HG03045 (cell line): ENCODE data around the gene CHST15.

Experiments
- ATAC-seq: cut with Tn5 transposase; IDR thresholded peaks from one replicate; pipeline ENCODE4 v1.9.1; 2021; ENCODE audit warnings: mild to moderate bottlenecking, moderate library complexity; ENCODE audit not compliant: unreplicated experiment

Gene CHST15, protein sequence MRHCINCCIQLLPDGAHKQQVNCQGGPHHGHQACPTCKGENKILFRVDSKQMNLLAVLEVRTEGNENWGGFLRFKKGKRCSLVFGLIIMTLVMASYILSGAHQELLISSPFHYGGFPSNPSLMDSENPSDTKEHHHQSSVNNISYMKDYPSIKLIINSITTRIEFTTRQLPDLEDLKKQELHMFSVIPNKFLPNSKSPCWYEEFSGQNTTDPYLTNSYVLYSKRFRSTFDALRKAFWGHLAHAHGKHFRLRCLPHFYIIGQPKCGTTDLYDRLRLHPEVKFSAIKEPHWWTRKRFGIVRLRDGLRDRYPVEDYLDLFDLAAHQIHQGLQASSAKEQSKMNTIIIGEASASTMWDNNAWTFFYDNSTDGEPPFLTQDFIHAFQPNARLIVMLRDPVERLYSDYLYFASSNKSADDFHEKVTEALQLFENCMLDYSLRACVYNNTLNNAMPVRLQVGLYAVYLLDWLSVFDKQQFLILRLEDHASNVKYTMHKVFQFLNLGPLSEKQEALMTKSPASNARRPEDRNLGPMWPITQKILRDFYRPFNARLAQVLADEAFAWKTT

GRCh38 chr10:124092860-124093773 lies at the start of gene CHST15:
TSS of gene CHST15 (minus strand) at chr10:124093598. CDS start at chr10:124046212, 47,386 bp downstream.
- ATAC-seq = no peak

GRCh38 chr10:124142960-124143359 lies 49.6 kb upstream of the CHST15 start:
- no peak for ATAC-seq

DNA sequence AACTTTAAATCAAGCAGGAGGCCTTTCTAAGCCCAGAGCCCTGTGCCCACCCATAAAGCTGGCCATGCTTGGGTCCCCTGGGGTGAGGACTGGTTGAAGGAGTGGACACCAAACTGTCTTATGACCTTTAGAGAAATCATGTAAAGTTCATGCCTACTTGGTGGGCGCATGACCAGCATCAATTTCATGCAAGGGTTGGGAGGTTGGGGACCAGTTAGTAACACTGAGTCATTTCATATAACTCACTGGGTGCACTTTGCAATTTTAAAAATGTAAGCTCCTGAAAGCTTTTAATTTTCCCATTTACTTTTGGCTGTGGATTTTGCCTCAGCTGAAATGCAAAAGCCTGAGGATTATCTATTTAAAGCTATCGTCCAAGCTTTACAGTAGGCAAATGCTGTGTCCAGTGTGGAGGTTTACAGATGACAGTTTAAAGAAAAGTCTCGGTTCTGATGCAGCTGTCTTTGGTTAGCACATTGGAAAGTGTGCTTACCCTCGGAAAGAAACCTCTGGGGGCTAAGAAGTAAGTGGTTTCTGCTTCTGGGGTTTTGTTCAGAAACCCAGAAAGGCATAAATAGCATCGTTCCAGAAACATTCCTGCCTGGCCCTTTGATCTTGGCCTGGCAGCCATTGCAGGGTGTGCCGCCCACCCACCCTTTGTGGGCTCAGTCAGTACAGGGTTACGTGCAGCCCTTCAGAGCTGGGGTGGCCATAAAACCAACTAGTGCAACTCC lies 48.8 kb upstream of the CHST15 start:
- ATAC-seq = no peak

DNA sequence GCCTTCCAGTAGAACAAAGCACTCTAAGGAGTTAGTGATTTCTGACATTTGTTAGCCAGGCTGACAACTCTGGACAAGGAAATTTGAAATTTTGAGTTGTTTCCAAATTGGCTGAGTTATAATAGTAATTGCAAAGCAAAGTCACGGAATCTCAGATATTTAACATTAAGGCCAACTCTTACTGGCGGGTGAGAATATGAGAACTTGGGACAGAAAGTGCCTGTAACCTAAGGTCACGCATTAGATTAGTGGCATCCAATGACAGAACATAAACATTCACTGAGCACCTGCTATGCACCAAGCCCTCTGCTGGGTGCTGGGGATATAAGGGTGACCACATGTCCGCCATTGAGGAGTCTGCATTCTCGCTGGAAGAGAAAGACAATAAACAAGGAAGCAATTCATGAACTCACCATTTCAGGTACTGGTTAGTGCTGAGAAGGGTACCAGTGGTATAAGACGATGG lies 45.5 kb upstream of the CHST15 start:
- ATAC-seq = no peak

DNA sequence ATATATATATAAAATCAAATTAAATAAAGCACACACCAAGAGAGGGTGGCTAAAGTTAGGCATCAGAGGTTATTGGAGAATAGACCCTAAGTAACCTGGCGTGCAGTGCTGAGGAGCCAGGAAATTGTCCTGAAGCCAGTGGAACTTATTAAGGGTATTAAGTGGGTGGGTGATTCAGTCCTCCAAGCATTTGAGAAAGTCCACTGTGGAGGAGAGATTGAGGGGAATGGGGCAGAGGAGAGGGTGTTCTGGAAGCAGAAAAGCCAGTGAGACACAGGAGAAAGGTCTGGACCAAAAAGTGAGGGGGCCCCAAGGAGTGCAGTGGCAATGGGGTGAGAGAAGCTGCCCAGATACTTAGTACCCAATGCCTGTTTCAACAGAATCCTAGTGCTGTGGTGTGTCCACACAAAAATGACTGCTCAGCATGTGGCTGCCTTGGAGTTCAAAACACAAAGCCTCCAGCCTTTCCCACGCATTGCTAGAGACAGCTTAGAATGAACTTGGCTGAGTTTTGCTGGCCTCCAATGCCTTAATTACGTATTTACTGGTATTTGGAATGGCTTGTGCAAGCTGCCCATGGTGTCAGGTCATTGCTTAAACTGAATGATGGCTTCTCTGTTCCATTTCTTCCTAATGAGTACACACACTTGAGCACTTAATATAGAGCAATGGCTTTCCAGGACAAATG lies 44.9 kb upstream of the CHST15 start:
- no peak for ATAC-seq

DNA sequence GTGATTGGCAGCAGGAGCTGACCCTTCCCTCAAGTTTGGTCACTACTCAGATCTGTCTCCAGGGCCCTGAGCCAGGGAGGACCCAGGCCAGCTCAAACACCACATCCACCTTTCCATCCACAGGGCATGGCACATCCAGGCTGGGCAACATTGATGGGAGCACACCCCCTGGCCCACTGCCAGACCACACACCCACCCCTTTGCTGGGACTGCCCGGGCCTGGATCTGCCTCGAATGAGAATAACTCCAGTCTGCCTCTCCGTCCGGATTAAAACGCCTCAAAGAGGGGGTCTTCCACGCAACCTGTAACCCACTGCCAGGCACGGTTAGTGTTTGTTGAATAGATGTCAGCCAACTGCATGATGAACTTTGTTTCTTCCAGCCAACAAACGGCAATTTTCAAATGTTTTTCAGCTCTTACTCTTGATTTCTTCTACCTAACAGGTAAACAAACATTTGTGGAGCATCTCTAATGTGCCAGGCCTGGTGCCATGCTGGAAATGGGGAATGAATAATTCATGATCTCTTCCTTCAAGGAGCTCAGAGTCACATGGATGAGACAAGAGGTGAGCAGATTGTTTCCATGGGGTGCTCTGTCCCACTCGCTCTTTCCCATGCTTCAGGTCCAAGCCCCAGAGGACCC lies 41.0 kb upstream of the CHST15 start:
- no peak for ATAC-seq

DNA sequence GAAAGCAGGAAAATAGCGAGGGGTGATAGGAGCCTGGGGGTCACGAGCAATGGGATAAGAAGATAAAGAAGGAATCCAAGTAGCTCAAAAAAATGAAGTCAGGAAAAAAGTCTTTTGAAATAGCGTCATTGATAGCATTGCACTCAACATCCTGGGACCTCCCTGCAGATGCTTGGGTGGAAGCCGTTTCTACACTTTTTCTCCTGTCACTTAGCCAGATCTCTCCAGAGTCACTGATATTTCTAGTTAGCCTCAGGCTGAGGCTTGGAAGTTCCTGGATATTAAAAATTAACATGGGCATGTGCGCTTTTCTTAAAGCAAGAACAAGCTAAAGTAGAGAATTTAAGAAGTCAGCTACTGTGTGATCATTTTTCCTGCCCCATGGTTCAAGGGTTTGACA lies 39.5 kb upstream of the CHST15 start:
- no peak for ATAC-seq

- no peak for ATAC-seq
Observed at GRCh38 chr10:124132306-124132705, 38.9 kb upstream of the CHST15 start.

DNA sequence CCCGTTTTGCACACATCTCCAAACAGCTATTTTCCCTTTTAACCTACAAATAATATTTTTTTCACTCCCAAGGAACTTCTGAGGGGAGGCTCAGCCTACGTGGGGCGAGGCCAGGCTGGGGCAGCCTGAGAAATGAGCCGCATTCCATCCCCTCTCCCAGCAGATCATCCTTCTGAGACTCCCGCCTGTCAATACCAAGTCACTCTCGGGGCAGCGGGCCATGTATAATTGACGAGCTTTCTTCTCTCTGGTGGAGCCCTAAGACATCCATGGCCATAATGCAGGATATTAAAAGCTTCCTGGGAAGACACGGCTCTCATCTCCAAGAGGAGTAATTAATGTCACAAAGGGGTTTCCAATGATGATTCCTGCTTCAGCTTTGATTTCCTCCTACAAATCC lies 37.8 kb upstream of the CHST15 start:
- ATAC-seq = no peak

- ATAC-seq = no peak
Observed at GRCh38 chr10:124130198-124130900, 37.0 kb upstream of the CHST15 start.

- ATAC-seq = no peak
Observed at GRCh38 chr10:124129471-124129870, 36.1 kb upstream of the CHST15 start.

DNA sequence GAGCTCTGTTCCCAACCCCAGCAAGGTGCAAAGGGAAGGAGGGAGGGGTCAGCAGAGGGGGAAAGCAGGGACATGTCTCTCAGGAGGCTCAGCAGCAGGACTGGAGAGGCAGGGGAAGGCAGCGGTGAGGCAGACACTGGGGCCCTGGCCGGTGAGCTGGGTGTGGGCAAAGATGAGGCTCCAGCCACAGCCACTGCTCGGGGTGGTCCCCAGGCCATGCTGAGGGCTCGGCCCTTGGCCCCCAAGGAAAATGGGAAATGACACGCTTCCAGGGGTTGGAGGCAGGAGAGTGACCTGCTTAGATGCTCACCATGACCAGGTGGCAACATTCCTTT lies 35.4 kb upstream of the CHST15 start:
- ATAC-seq = no peak

GRCh38 chr10:124127965-124128810 lies 34.8 kb upstream of the CHST15 start:
- no peak for ATAC-seq

DNA sequence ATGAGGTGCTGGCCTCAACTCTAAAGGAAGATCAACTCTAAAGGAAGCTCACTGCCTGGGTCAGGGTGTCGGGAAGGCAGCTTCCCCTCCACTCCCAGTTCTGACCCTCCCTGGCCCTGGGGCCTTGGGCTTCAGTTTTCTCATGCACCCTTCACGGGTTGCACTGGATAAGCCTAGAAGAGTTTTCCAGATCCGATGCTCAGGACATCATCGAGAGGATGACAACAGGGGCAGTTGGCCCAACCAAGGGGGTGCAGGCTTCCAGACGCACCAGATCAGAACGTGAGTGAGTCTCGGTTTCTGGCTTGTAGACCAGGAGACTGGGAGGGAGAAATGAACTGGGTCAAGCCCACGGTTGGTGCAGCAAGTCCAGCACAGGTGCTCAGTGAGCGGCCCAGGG lies 34.2 kb upstream of the CHST15 start:
- ATAC-seq = no peak

DNA sequence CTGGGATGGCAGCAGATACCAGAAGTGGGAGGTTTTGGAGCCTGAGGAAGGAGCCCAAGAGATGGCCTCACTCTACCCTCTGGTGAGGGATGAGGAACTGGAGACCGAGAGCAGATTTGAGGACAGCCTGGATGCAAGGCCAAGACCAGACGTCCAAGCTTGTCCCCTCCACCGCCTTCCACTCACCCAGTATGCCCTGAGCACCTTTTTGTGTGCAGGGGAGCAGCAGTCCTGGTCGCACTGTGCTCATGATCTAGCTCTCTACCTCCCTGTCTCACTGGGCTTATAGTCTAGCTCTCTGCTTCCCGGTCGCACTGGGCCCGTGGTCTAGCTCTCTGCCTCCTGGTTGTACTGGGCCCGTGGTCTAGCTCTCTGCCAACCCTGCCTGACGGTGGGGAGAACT lies 33.6 kb upstream of the CHST15 start:
- ATAC-seq = no peak

GRCh38 chr10:124126145-124126982 lies 33.0 kb upstream of the CHST15 start:
- ATAC-seq = no peak

GRCh38 chr10:124125305-124126116 lies 32.1 kb upstream of the CHST15 start:
- no peak for ATAC-seq
